ENCODE measurements around the gene BARHL2. TPM values are rescaled to one million over a fixed set of nuclear protein-coding genes. Genes with fewer than 3 reads are reported as not detected.

The BARHL2 gene
- not detected for total RNA-seq

- DNase-seq (ENCODE audit: low spot score), result no peak
Measured at GRCh38 chr1:90716552-90717355, at the start of gene BARHL2. Gene BARHL2, minus strand, starts transcription at chr1:90717302. Its CDS starts 107 bp downstream, at chr1:90717195.

GRCh38 chr1:90763930-90764329 is 46.8 kb upstream of the BARHL2 start:
- ATAC-seq (no peak), DNase-seq (ENCODE audit: low spot score) (no peak)

More at GRCh38 chr1:90716552-90717355, at the start of gene BARHL2:
- ATAC-seq, result no peak

- ATAC-seq (no peak), DNase-seq (ENCODE audit: low spot score) (no peak)
Measured at GRCh38 chr1:90763506-90763905, 46.4 kb upstream of the BARHL2 start.

GRCh38 chr1:90761781-90762589 is 44.9 kb upstream of the BARHL2 start:
- no peak for DNase-seq (ENCODE audit: low spot score)
- no peak for ATAC-seq

- ATAC-seq, result no peak
- DNase-seq (ENCODE audit: low spot score), result no peak
Measured at GRCh38 chr1:90761156-90761555, 44.1 kb upstream of the BARHL2 start.

- ATAC-seq (no peak), DNase-seq (ENCODE audit: low spot score) (no peak)
Measured at GRCh38 chr1:90753556-90753955, 36.5 kb upstream of the BARHL2 start.

- ATAC-seq (no peak), DNase-seq (ENCODE audit: low spot score) (no peak)
Measured at GRCh38 chr1:90748668-90749067, 31.6 kb upstream of the BARHL2 start.

- ATAC-seq (no peak), DNase-seq (ENCODE audit: low spot score) (no peak)
Measured at GRCh38 chr1:90746857-90747256, 29.8 kb upstream of the BARHL2 start.

GRCh38 chr1:90745972-90746371 is 28.9 kb upstream of the BARHL2 start:
- no peak for ATAC-seq
- no peak for DNase-seq (ENCODE audit: low spot score)

- DNase-seq (ENCODE audit: low spot score) (no peak), ATAC-seq (no peak)
Measured at GRCh38 chr1:90732136-90732535, 15.0 kb upstream of the BARHL2 start.

GRCh38 chr1:90731382-90732050 is 14.4 kb upstream of the BARHL2 start:
- no peak for DNase-seq (ENCODE audit: low spot score)
- ATAC-seq, result no peak

GRCh38 chr1:90730243-90731022 is 13.3 kb upstream of the BARHL2 start:
- ATAC-seq (no peak), DNase-seq (ENCODE audit: low spot score) (no peak)

GRCh38 chr1:90729504-90730242 is 12.6 kb upstream of the BARHL2 start:
- DNase-seq (ENCODE audit: low spot score) (no peak), ATAC-seq (no peak)

GRCh38 chr1:90728502-90729287 is 11.6 kb upstream of the BARHL2 start:
- no peak for ATAC-seq
- no peak for DNase-seq (ENCODE audit: low spot score)

GRCh38 chr1:90727917-90728501 is 10.9 kb upstream of the BARHL2 start:
- ATAC-seq (no peak), DNase-seq (ENCODE audit: low spot score) (no peak)

- ATAC-seq, result no peak
- DNase-seq (ENCODE audit: low spot score), result no peak
Measured at GRCh38 chr1:90726986-90727480, 9.9 kb upstream of the BARHL2 start.

GRCh38 chr1:90726425-90726985 is 9.4 kb upstream of the BARHL2 start:
- ATAC-seq, result no peak
- DNase-seq (ENCODE audit: low spot score), result no peak
